ENCODE data around the gene OLIG2. TPM values are rescaled to one million over a fixed set of nuclear protein-coding genes. Genes with fewer than 3 reads are reported as not detected.

OLIG2 gene
- total RNA-seq, 1 donor from 2014 or later: 0.33 TPM

- Mint-ChIP-seq H3K4me1 (ENCODE audit: unreplicated experiment) (peaks cover 28% of the 10 kb centered on the region), H3K27me3 (ENCODE audit: unreplicated experiment) (peaks cover 13% of the 10 kb centered on the region), H3K36me3 (ENCODE audit: low read depth, unreplicated experiment) (peaks cover 5% of the 10 kb centered on the region), H3K4me3 (ENCODE audit: unreplicated experiment) (peak overlapping the region; percentile 21), H3K27ac (ENCODE audit: unreplicated experiment) (peak overlapping the region; percentile 58), H3K9me3 (ENCODE audit: unreplicated experiment) (no peaks in the 10 kb centered on the region)
- TF ChIP-seq CTCF (IDR thresholded peaks at IDR 0.05; ENCODE audit: unreplicated experiment): no peak
- DNase-seq (ENCODE audit: low spot score): peak; percentile 21
These were observed 39.1 kb downstream of the OLIG2 start for GRCh38 chr21:33064623-33065390.

GRCh38 chr21:33067043-33067442 lies 41.3 kb downstream of the OLIG2 start:
- Mint-ChIP-seq H3K27me3 (ENCODE audit: unreplicated experiment) (peaks cover 14% of the 10 kb centered on the region), H3K36me3 (ENCODE audit: low read depth, unreplicated experiment) (peaks cover 5% of the 10 kb centered on the region), H3K27ac (ENCODE audit: unreplicated experiment) (no peak overlapping the region), H3K9me3 (ENCODE audit: unreplicated experiment) (no peaks in the 10 kb centered on the region), H3K4me1 (ENCODE audit: unreplicated experiment) (peaks cover 34% of the 10 kb centered on the region), H3K4me3 (ENCODE audit: unreplicated experiment) (no peak overlapping the region)
- TF ChIP-seq CTCF (IDR thresholded peaks at IDR 0.05; ENCODE audit: unreplicated experiment): no peak
- DNase-seq (ENCODE audit: low spot score): no peak

- no peak for TF ChIP-seq CTCF (IDR thresholded peaks at IDR 0.05; ENCODE audit: unreplicated experiment)
- Mint-ChIP-seq H3K9me3 (ENCODE audit: unreplicated experiment) (no peaks in the 10 kb centered on the region), H3K4me3 (ENCODE audit: unreplicated experiment) (no peak overlapping the region), H3K4me1 (ENCODE audit: unreplicated experiment) (peaks cover 38% of the 10 kb centered on the region), H3K36me3 (ENCODE audit: low read depth, unreplicated experiment) (peaks cover 5% of the 10 kb centered on the region), H3K27me3 (ENCODE audit: unreplicated experiment) (peaks cover 14% of the 10 kb centered on the region), H3K27ac (ENCODE audit: unreplicated experiment) (no peak overlapping the region)
- DNase-seq (ENCODE audit: low spot score): no peak
These were observed 41.7 kb downstream of the OLIG2 start for GRCh38 chr21:33067457-33067856.

- Mint-ChIP-seq H3K4me3 (ENCODE audit: unreplicated experiment) (peak overlapping the region; percentile 82), H3K9me3 (ENCODE audit: unreplicated experiment) (no peaks in the 10 kb centered on the region)
These were observed 43.5 kb downstream of the OLIG2 start for GRCh38 chr21:33069243-33069642.

More at GRCh38 chr21:33069243-33069642, 43.5 kb downstream of the OLIG2 start:
- DNase-seq (ENCODE audit: low spot score): no peak
- no peak for TF ChIP-seq CTCF (IDR thresholded peaks at IDR 0.05; ENCODE audit: unreplicated experiment)
- peaks cover 5% of the 10 kb centered on the region for H3K36me3 Mint-ChIP-seq (ENCODE audit: low read depth, unreplicated experiment)
- H3K27ac Mint-ChIP-seq (ENCODE audit: unreplicated experiment): peak overlapping the region; percentile 32
- peaks cover 39% of the 10 kb centered on the region for H3K4me1 Mint-ChIP-seq (ENCODE audit: unreplicated experiment)
- peaks cover 14% of the 10 kb centered on the region for H3K27me3 Mint-ChIP-seq (ENCODE audit: unreplicated experiment)

Measured in endothelial cell (in vitro differentiated cells).